GM12865 (cell line): ENCODE data around the gene C2orf74.
"Not testable (repeated sequence)": the region's sequence is repeated elsewhere in the genome, so short reads cannot be mapped to it uniquely, and the experiment has no call there.

Experiments
- DNase-seq: peaks from one replicate; pipeline ENCODE4 v3.0.0; 2010; ENCODE audit warnings: low read depth
- H3K4me3 ChIP-seq: 2 replicates; pipeline ENCODE4 v1.5.1; 2011; ENCODE audit warnings: mild to moderate bottlenecking, low read depth, low read length, control low read depth
- TF ChIP-seq, protein P1 (sequence below): IDR thresholded peaks from 2 replicates; pipeline ENCODE4 v1.5.1; 2011; ENCODE audit warnings: low read length, control low read depth, low read depth, inconsistent platforms; ENCODE audit not compliant: insufficient read depth; ENCODE audit errors: missing control alignments

C2orf74 gene

GRCh38 chr2:61184263-61184662, 22.3 kb downstream of the C2orf74 start:
- no peak for DNase-seq
- H3K4me3 ChIP-seq = no peak overlapping the region
- TF ChIP-seq, protein P1, sequence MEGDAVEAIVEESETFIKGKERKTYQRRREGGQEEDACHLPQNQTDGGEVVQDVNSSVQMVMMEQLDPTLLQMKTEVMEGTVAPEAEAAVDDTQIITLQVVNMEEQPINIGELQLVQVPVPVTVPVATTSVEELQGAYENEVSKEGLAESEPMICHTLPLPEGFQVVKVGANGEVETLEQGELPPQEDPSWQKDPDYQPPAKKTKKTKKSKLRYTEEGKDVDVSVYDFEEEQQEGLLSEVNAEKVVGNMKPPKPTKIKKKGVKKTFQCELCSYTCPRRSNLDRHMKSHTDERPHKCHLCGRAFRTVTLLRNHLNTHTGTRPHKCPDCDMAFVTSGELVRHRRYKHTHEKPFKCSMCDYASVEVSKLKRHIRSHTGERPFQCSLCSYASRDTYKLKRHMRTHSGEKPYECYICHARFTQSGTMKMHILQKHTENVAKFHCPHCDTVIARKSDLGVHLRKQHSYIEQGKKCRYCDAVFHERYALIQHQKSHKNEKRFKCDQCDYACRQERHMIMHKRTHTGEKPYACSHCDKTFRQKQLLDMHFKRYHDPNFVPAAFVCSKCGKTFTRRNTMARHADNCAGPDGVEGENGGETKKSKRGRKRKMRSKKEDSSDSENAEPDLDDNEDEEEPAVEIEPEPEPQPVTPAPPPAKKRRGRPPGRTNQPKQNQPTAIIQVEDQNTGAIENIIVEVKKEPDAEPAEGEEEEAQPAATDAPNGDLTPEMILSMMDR = no peak

DNA sequence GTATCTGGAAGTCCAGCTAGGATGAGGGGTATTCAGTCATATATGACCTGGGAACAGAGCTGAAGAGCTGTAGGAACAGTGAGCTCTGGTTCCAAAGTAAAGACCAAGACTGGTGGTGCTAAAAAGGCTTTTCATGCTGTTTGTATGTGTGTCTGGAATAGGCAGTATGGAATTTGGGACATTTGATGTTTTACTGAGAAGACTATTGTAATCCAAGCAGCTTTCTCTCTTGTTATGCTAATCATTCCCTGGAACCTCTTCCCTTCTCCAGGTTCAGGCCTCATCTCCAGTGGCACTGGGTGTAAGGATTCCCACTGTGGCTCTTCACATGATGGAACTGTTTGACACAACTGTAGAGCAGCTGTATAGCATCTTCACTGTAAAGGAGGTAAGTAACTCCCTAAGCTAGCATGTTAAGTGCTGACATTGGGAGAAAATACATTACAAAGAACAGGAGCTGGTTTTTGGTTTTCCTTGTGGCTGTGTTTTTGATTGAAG, 23.3 kb downstream of the C2orf74 start:
- H3K4me3 ChIP-seq = no peak overlapping the region
- no peak for DNase-seq
- TF ChIP-seq, protein P1 = no peak

DNA sequence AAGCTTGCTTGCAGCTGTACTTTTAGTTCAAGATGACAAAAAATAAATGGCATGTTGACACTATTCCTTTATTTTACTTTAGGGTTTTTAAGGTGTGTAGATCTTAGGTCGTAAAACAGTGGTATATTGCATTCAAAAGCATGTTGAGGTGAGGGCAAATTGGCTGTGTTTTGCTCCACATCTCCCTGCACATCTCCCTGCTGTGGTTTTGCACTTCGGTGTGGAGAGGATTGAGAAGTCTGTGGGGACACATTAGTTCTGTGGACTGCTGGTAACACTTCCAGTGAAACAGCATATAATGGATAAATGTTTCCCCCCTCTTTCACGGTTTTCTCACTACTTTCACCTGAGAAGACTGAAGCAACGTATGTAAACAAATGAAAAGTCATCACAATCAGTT, 25.1 kb downstream of the C2orf74 start:
- TF ChIP-seq, protein P1 = no peak
- no peak overlapping the region for H3K4me3 ChIP-seq
- no peak for DNase-seq

- no peak overlapping the region for H3K4me3 ChIP-seq
- TF ChIP-seq, protein P1 = no peak
- no peak for DNase-seq
Measured at GRCh38 chr2:61193670-61194561, 31.9 kb downstream of the C2orf74 start.

DNA sequence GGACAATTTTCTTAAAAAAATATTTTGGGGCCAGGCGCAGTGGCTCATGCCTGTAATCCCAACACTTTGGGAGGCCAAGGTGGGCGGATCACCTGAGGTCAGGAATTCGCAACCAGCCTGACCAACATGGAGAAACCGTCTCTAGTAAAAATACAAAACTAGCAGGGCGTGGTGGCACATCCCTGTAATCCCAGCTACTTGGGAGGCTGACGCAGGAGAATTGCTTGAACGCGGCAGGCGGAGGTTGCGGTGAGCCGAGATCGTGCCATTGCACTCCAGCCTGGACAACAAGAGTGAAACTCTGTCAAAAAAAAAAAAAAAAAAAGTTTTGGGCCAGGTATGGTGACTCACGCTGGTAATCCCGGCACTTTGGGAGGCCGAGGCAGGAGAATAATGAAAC, 32.7 kb downstream of the C2orf74 start:
- not testable (repeated sequence) for DNase-seq, H3K4me3 ChIP-seq

DNA sequence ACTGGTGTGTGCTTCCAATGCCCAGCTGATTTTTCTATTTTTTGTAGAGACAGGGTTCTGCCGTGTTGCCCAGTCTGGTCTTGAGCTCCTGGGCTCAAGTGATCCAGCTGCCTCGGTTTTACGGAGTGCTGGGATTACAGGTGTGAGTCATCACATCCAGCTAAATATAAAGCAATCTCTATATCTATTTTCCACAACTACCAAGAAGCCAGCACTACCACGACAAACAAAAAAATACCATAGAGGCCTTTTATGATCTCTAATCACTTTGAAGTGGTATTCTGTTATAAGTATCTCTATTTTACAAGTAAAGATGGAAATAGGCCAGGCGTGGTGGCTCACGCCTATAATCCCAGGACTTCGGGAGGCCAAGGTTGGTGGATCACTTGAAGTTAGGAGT, 34.7 kb downstream of the C2orf74 start:
- H3K4me3 ChIP-seq = no peak overlapping the region
- TF ChIP-seq, protein P1 = no peak
- no peak for DNase-seq

DNA sequence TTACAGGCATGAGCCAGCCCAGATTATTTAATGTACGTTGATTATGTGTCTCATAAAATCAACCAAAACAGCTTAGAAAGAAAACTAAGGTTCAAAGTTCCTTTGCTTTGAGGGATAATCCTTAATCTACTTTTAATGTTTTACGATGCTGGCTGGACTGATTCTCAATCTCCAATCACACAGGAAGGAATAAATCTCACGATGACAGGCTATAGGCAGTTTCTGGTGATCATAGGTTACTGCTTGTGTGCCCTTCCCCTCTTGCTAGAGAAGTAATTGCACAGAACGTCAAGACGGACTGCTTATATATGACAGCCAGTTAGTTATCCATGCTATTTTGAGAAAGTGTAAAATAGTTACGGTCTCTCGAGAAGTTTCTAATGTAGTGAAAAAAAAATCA, 43.1 kb downstream of the C2orf74 start:
- no peak overlapping the region for H3K4me3 ChIP-seq
- no peak for DNase-seq
- TF ChIP-seq, protein P1 = no peak
